ENCODE data around the gene POLR3F.
"Not testable (repeated sequence)": the region's sequence is repeated elsewhere in the genome, so short reads cannot be mapped to it uniquely, and the experiment has no call there.

POLR3F gene

DNA sequence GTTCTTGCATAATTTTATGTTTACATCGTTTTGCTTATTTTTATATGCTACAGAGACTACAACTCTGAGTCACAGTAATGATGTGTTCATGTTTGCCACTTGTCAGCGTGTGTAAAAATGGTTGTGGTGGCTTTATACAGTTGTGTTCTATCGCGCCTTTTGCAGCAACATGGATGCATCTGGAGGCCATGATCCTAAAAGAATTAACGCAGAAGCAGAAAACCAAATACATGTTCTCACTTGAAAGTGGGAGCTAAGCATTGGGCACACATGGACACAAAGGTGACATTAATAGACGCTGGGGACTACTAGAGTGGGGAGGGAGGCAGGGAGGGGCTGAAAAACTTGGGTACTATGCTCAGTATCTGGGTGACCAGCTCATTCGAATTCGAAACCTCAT is 39.6 kb downstream of the POLR3F start:
- peak in 1 of 2 donors; percentile 10 for DNase-seq (ENCODE audit: low read depth in 2 of 2)

- DNase-seq (ENCODE audit: low read depth in 2 of 2), result peak; percentile 96 to 97
These were observed 40.3 kb downstream of the POLR3F start, which contains the start of gene SEC23B for GRCh38 chr20:18507218-18508191. TSS of gene SEC23B (plus strand) at chr20:18507940. CDS start at chr20:18510836, 2,896 bp downstream.

GRCh38 chr20:18511571-18511970 is 44.4 kb downstream of the POLR3F start:
- no peak for DNase-seq (ENCODE audit: low read depth in 2 of 2)

GRCh38 chr20:18513208-18513607 is 46.0 kb downstream of the POLR3F start:
- DNase-seq (ENCODE audit: low read depth in 2 of 2), result no peak

DNA sequence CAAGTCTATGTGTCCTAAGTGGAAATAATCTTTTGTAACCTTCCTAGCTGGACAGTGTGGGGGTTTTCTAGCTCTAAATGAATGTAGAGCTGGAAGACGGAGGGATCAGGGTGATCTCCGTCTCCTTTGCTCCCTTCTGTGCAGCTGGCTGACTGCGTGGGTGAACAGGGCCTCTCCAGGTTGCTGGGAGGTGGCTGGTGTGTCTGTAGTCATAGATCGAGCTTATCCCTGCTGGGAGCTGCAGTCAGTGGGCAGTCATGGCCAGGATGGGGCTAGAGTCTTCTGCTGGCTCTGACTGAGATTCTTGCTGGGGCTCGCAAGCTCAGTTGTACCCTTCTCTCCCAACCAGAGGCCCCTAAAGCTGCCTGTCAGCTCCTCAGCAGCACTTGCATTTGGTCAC is 46.9 kb downstream of the POLR3F start:
- DNase-seq (ENCODE audit: low read depth in 2 of 2), result no peak

DNA sequence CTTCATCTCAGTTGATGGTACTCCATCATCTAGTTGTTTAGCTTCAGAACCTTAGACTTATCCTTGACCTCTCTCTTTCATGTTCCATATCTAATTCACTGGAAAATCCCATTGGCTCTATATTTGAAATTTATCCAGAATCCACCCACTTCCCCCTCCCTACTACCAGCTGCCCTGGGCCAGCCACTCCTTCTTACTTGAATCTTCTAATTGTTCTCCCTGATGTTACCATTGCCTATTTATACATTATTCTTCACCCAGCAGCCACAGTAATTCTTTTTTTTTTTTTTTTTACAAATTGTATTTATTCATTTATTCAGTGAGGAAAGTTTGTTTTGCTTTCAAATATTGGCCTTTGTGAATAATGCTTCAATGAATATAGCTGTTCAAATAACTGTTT is 48.8 kb downstream of the POLR3F start:
- DNase-seq (ENCODE audit: low read depth in 2 of 2), result no peak

DNA sequence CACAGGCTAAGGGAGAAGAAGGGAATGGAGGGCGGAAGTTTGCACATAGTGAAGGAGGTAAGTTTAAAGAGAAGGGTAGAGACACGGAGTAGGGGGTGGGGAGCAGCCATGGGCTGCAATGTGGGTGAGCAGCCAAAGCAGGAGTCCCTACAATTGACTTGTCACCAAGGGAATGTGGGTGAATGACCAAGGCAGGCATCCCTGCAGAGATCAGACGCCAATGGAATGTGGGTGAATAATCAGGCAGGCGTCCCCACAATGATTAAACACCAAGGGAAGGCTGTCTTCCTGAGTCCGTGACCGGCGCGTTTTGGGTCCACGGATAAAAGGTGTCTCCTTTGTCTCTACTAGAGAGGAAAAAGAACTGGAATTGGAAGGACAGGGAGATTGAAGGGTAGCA is 54.9 kb downstream of the POLR3F start:
- DNase-seq (ENCODE audit: low read depth in 2 of 2), result not testable (repeated sequence)

DNA sequence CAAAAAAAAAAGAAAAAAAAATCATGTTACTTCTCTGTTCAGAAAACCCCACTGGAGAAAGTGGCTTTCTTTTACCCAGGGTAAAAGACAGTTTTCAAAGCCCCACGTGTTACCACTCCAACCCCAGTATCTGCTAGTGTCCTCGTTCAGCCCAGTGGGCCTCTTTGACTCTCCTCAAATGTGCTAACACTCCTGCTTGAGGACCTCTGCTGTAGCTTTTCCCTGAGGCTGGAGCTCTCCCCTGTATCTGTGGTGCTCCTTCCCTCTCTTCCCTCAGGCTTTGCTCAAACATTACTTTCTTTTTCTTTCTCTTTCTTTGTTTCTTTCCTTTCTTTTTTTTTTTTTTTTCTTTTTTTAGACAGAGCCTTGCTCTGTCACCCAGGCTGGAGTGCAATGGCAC is 55.9 kb downstream of the POLR3F start:
- DNase-seq (ENCODE audit: low read depth in 2 of 2), result no peak

DNA sequence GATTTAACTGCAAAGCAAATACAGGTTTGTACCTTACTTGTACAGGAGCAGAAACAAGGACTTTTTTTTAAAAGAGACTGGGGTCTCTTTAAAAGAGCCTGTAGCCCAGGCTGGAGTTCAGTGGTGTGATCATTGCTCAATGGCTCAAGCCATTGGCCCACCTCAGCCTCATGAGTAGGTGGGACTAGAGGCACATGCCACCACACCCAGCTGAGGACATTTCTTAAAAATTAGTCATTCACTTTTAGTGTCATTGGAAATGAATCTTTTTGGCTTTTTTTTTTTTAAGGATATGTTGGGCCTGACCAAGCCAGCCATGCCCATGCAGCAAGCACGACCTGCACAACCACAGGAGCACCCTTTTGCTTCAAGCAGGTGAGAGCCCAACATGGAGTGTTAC is 57.5 kb downstream of the POLR3F start:
- DNase-seq (ENCODE audit: low read depth in 2 of 2), result no peak

- DNase-seq (ENCODE audit: low read depth in 2 of 2), result not testable (repeated sequence)
These were observed 59.6 kb downstream of the POLR3F start for GRCh38 chr20:18526761-18527160.

- no peak for DNase-seq (ENCODE audit: low read depth in 2 of 2)
These were observed 60.1 kb downstream of the POLR3F start for GRCh38 chr20:18527339-18527738.

DNA sequence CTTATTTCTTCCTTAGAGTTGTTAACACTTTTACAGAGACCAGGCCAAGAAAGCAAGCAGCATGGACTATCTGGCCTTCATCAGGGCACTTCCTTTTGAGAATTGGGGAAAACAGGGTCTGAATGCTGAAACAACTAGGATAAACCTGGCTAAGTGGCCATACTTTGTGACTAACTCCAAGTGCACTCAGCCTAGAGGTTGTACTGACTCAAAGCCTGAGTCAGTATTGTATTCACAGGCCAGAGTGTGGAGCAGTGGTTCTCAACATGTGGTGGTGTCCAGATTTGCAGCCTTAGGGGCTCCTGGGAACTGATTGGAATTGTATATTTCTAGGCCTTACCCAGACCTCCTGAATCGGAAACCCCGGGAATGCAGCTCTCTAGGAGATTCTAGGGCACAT is 60.6 kb downstream of the POLR3F start:
- no peak for DNase-seq (ENCODE audit: low read depth in 2 of 2)

GRCh38 chr20:18529041-18529440 is 61.9 kb downstream of the POLR3F start:
- no peak for DNase-seq (ENCODE audit: low read depth in 2 of 2)

- DNase-seq (ENCODE audit: low read depth in 2 of 2), result no peak
These were observed 65.4 kb downstream of the POLR3F start for GRCh38 chr20:18532626-18533025.

GRCh38 chr20:18533491-18533890 is 66.3 kb downstream of the POLR3F start:
- DNase-seq (ENCODE audit: low read depth in 2 of 2), result no peak

DNA sequence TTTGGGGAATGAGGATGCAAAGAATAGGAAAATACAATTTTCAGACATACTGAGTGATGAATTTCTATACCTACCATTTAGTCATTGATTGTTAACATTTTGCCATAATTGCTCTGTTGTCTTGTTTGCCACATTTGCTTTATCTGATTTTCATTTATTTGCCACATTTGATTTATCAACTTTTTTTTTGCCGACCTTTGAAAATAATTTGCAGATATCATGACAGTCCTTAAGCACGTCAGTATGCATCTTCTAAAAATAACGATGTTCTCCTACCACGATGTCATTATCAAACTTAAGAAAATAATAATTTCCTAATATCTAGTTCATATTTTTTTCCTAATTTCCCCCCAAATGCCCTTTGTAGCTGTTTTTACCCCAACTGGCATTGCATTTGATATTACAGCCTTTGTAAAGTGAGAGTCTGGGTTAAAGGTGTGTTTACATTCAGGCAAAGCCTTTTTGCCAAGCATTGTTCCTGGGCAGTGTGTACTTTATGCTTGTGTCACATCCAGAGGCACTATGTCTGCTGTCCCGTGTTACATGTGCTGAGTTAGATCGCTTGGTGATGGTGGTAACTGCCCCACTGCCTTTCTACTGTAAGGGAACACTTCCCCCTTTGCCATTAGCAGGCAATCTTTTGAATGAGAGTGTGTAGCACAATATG is 66.9 kb downstream of the POLR3F start:
- no peak for DNase-seq (ENCODE audit: low read depth in 2 of 2)
